ENCODE results near the gene KANSL1. TPM values are rescaled to one million over a fixed set of nuclear protein-coding genes. Genes with fewer than 3 reads are reported as not detected.

The KANSL1 gene
- total and polyA plus RNA-seq, 12 donors = 23.2 to 81.2 (median 58.0) TPM

GRCh38 chr17:46013502-46014165 is 179.6 kb downstream of the KANSL1 start:
- WGBS, 4 donors = 74 to 85% (median 81%) methylated on average over 9 of the region's 9 CpGs
- DNase-seq = no peak
- Histone ChIP-seq H3K4me1 (replicated peaks in 1 of 2) (no peaks in the 10 kb centered on the region), H3K9me3 (replicated peaks in 1 of 3) (no peaks in the 10 kb centered on the region), H3K36me3 (replicated peaks in 1 of 2) (no peaks in the 10 kb centered on the region), H3K27ac (no peak overlapping the region), H3K27me3 (no peaks in the 10 kb centered on the region), H3K4me3 (no peak overlapping the region)
- intact Hi-C loops (cut with DNase I) = no loop called here
- TF ChIP-seq CTCF (IDR thresholded peaks at IDR 0.05) (no peak), POLR2A (IDR thresholded peaks at IDR 0.05) (no peak)

- Histone ChIP-seq H3K36me3 (replicated peaks in 1 of 2) (no peaks in the 10 kb centered on the region), H3K4me1 (replicated peaks in 1 of 2) (no peaks in the 10 kb centered on the region), H3K9me3 (replicated peaks in 1 of 3) (no peaks in the 10 kb centered on the region), H3K4me3 (no peak overlapping the region), H3K27ac (no peak overlapping the region), H3K27me3 (no peaks in the 10 kb centered on the region)
- WGBS, 4 donors = 88 to 90% (median 89%) methylated on average over 4 to 7 of the region's 7 CpGs
- intact Hi-C loops (cut with DNase I) = no loop called here
- DNase-seq = no peak
- TF ChIP-seq POLR2A (IDR thresholded peaks at IDR 0.05) = no peak
- TF ChIP-seq CTCF (IDR thresholded peaks at IDR 0.05) = no peak
Measured at GRCh38 chr17:46013127-46013501, 180.1 kb downstream of the KANSL1 start.

- H3K4me3 ChIP-seq = no peak overlapping the region
- intact Hi-C loops (cut with DNase I) = no loop called here
- no peak overlapping the region for H3K27ac ChIP-seq
- H3K36me3 ChIP-seq (replicated peaks in 1 of 2) = no peaks in the 10 kb centered on the region
- H3K27me3 ChIP-seq = no peaks in the 10 kb centered on the region
- no peak for TF ChIP-seq CTCF (IDR thresholded peaks at IDR 0.05)
- TF ChIP-seq POLR2A (IDR thresholded peaks at IDR 0.05) = no peak
- no peaks in the 10 kb centered on the region for H3K4me1 ChIP-seq (replicated peaks in 1 of 2)
- no peak for DNase-seq
- 79 to 85% (median 83%) methylated on average over 9 to 11 of the region's 11 CpGs for WGBS, 4 donors
- H3K9me3 ChIP-seq (replicated peaks in 1 of 3) = no peaks in the 10 kb centered on the region
Measured at GRCh38 chr17:46012506-46013079, 180.6 kb downstream of the KANSL1 start.

- Histone ChIP-seq H3K4me1 (replicated peaks in 1 of 2) (no peaks in the 10 kb centered on the region), H3K27me3 (no peaks in the 10 kb centered on the region), H3K36me3 (replicated peaks in 1 of 2) (no peaks in the 10 kb centered on the region), H3K9me3 (replicated peaks in 1 of 3) (no peaks in the 10 kb centered on the region), H3K27ac (no peak overlapping the region), H3K4me3 (no peak overlapping the region)
- intact Hi-C loops (cut with DNase I) = no loop called here
- WGBS, 4 donors = 81 to 90% (median 89%) methylated on average over 7 to 28 of the region's 28 CpGs
- TF ChIP-seq CTCF (IDR thresholded peaks at IDR 0.05) (no peak), POLR2A (IDR thresholded peaks at IDR 0.05) (no peak)
- no peak for DNase-seq
Measured at GRCh38 chr17:46011711-46012505, 181.3 kb downstream of the KANSL1 start.
